Raji (cell line): ENCODE measurements around the gene OTUD4.

Experiments used
- POLR2A ChIP-seq: IDR thresholded peaks from 2 replicates; pipeline ENCODE4 v1.6.1; 2011; ENCODE audit warnings: low read depth, low read length, control low read depth; ENCODE audit not compliant: insufficient read depth

The OTUD4 gene

DNA sequence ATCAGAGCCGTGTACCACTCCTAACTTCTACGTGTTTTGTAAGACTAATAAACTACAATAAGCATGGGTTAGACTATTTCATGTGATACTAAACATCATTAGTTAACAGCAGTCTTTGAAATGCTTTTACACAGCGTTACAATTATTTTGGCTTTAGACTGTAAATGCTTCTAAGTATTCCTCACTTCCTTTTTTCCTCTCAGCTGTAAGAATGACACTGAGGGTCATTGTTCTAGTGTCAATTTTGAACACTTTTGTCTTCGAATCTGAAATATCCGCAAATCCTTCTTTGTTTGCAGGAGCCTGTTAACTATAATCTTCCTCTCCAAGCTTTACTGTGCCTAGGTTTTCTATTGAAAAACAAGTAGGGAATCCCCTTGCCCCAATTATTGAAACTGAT is 80.7 kb downstream of the OTUD4 start:
- TF ChIP-seq POLR2A = no peak

GRCh38 chr4:145098675-145099037 is 81.7 kb downstream of the OTUD4 start:
- TF ChIP-seq POLR2A = no peak

- TF ChIP-seq POLR2A = peak; percentile 96
Measured at GRCh38 chr4:145097821-145098674, 82.3 kb downstream of the OTUD4 start, which contains the start of the genes ABCE1 and ANAPC10. ABCE1 (plus strand) TSS chr4:145098311; CDS start chr4:145104413, 6,102 bp downstream. ANAPC10 (minus strand) TSS chr4:145098196; CDS start chr4:145096099, 2,097 bp downstream.

- TF ChIP-seq POLR2A = no peak
Measured at GRCh38 chr4:145097331-145097820, 83.0 kb downstream of the OTUD4 start.

DNA sequence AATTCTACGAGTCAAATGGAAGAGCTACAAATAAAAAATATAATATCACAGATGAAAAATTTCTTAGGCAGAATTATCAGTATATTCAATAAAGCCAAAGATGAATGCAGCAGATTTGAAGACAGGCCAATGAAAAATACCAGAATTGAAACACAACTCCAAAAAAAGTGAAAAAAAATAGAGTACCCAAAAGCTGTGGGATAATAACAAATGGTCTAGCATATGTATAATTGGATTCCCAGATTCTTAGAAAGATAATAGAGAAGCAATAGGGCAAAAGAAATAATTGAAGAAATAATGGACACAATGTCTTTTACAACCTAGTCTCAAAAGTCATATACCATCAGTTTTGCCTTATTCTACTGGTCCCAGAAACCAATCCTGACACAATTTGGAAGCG is 86.8 kb downstream of the OTUD4 start:
- TF ChIP-seq POLR2A = no peak

DNA sequence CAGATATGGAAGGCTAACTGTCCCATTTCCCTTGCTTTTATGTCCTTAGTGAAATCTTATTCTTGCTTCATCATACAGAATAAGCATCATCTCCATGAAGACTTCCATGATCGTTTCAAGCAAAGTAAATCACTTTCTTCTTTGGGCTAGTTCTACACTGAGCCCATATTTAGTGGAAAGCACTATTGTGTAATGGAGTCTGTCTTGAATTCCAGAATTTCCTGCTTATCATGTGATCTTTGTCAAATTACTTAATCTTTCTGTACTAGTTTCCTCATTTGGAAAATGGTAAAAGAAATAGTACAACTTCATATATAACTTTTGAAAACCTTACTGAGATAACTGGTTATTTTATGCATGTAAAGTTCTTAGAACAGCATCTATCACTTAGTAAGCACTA is 90.0 kb downstream of the OTUD4 start:
- no peak for TF ChIP-seq POLR2A

GRCh38 chr4:145083891-145084605 is 96.3 kb downstream of the OTUD4 start:
- TF ChIP-seq POLR2A = no peak
